Measurements from ENCODE around the gene ZMYND10. TPM values are rescaled to one million over a fixed set of nuclear protein-coding genes. Genes with fewer than 3 reads are reported as not detected.

Gene ZMYND10
- total RNA-seq, 1 donor from 2014 or later, result 32.8 TPM

GRCh38 chr3:50381383-50381782, 35.9 kb upstream of the ZMYND10 start:
- DNase-seq, result no peak
- ATAC-seq, result no peak
- Histone ChIP-seq H3K9me3 (no peaks in the 10 kb centered on the region), H3K4me1 (no peaks in the 10 kb centered on the region), H3K36me3 (peaks cover 33% of the 10 kb centered on the region), H3K27me3 (ENCODE audit: low read depth) (no peaks in the 10 kb centered on the region), H3K4me3 (no peak overlapping the region), H3K27ac (no peak overlapping the region)
- TF ChIP-seq CTCF (IDR thresholded peaks at IDR 0.05), result no peak
- intact Hi-C loops (cut with DNase I), result no loop called here

- H3K4me1 ChIP-seq, result no peaks in the 10 kb centered on the region
- H3K27me3 ChIP-seq (ENCODE audit: low read depth), result no peaks in the 10 kb centered on the region
- no peak overlapping the region for H3K27ac ChIP-seq
- ATAC-seq (no peak), DNase-seq (no peak)
- intact Hi-C loops (cut with DNase I), result no loop called here
- TF ChIP-seq CTCF (IDR thresholded peaks at IDR 0.05), result no peak
- H3K4me3 ChIP-seq, result no peak overlapping the region
- no peaks in the 10 kb centered on the region for H3K9me3 ChIP-seq
- peaks cover 33% of the 10 kb centered on the region for H3K36me3 ChIP-seq
Observed at GRCh38 chr3:50380405-50381085, 35.0 kb upstream of the ZMYND10 start.

- no peak overlapping the region for H3K27ac ChIP-seq
- H3K4me3 ChIP-seq, result no peak overlapping the region
- no peak for DNase-seq
- intact Hi-C loops (cut with DNase I), result no loop called here
- ATAC-seq, result no peak
- no peaks in the 10 kb centered on the region for H3K4me1 ChIP-seq
- no peaks in the 10 kb centered on the region for H3K9me3 ChIP-seq
- no peaks in the 10 kb centered on the region for H3K27me3 ChIP-seq (ENCODE audit: low read depth)
- peaks cover 33% of the 10 kb centered on the region for H3K36me3 ChIP-seq
- no peak for TF ChIP-seq CTCF (IDR thresholded peaks at IDR 0.05)
Observed at GRCh38 chr3:50378757-50379156, 33.2 kb upstream of the ZMYND10 start.

GRCh38 chr3:50378024-50378423, 32.5 kb upstream of the ZMYND10 start:
- Histone ChIP-seq H3K9me3 (no peaks in the 10 kb centered on the region), H3K27me3 (ENCODE audit: low read depth) (no peaks in the 10 kb centered on the region), H3K27ac (no peak overlapping the region), H3K36me3 (peaks cover 30% of the 10 kb centered on the region), H3K4me1 (no peaks in the 10 kb centered on the region), H3K4me3 (no peak overlapping the region)
- intact Hi-C loops (cut with DNase I), result no loop called here
- DNase-seq (no peak), ATAC-seq (no peak)
- TF ChIP-seq CTCF (IDR thresholded peaks at IDR 0.05), result no peak

GRCh38 chr3:50375258-50375931, 29.9 kb upstream of the ZMYND10 start:
- no peaks in the 10 kb centered on the region for H3K27me3 ChIP-seq (ENCODE audit: low read depth)
- ATAC-seq, result no peak
- H3K36me3 ChIP-seq, result peaks cover 26% of the 10 kb centered on the region
- no peaks in the 10 kb centered on the region for H3K9me3 ChIP-seq
- H3K27ac ChIP-seq, result no peak overlapping the region
- DNase-seq, result no peak
- no peak overlapping the region for H3K4me3 ChIP-seq
- intact Hi-C loops (cut with DNase I), result no loop called here
- no peak for TF ChIP-seq CTCF (IDR thresholded peaks at IDR 0.05)
- H3K4me1 ChIP-seq, result no peaks in the 10 kb centered on the region
